ENCODE measurements around the gene TMPRSS7.

DNA sequence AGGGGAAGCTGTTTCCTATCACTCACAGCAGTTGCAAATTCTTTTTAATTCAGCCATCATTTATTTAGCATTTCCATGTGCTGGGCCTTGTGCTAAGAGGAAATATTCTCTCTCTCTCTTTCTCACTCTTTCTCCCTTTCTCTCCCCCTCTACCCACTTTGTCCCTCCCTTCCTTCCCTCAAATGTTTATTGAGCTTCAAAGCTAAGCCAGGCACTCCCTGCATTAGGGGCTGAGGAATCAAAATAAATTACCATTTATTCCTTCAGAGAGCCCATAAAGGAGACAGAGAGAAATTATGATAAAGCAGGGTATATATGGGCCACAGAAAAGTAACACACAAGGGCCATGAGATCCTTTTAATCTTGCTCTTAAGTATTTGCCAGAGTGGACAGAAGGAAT lies 6.8 kb downstream of the TMPRSS7 start:
- TF ChIP-seq, protein P1, sequence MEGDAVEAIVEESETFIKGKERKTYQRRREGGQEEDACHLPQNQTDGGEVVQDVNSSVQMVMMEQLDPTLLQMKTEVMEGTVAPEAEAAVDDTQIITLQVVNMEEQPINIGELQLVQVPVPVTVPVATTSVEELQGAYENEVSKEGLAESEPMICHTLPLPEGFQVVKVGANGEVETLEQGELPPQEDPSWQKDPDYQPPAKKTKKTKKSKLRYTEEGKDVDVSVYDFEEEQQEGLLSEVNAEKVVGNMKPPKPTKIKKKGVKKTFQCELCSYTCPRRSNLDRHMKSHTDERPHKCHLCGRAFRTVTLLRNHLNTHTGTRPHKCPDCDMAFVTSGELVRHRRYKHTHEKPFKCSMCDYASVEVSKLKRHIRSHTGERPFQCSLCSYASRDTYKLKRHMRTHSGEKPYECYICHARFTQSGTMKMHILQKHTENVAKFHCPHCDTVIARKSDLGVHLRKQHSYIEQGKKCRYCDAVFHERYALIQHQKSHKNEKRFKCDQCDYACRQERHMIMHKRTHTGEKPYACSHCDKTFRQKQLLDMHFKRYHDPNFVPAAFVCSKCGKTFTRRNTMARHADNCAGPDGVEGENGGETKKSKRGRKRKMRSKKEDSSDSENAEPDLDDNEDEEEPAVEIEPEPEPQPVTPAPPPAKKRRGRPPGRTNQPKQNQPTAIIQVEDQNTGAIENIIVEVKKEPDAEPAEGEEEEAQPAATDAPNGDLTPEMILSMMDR (IDR thresholded peaks at IDR 0.05), result no peak
- TF ChIP-seq POLR2A (IDR thresholded peaks at IDR 0.05; ENCODE audit: low read depth), result no peak

All from esophagus muscularis mucosa (tissue), 3 donors.